ENCODE data around the gene LAMP2.
"Not testable (repeated sequence)": the region's sequence is repeated elsewhere in the genome, so short reads cannot be mapped to it uniquely, and the experiment has no call there.

Gene LAMP2

GRCh38 chrX:120468825-120469525 is at the start of gene LAMP2:
Gene LAMP2 (minus strand): TSS chrX:120469296. CDS start chrX:120469169, 127 bp downstream.
- DNase-seq (ENCODE audit: low spot score): peak; percentile 89

- DNase-seq (ENCODE audit: low spot score): no peak
Measured at GRCh38 chrX:120517936-120518335, 48.8 kb upstream of the LAMP2 start.

- peak; percentile 25 for DNase-seq (ENCODE audit: low spot score)
Measured at GRCh38 chrX:120514236-120514635, 45.1 kb upstream of the LAMP2 start.

GRCh38 chrX:120512627-120513026 is 43.5 kb upstream of the LAMP2 start:
- DNase-seq (ENCODE audit: low spot score): no peak

GRCh38 chrX:120512222-120512621 is 43.1 kb upstream of the LAMP2 start:
- DNase-seq (ENCODE audit: low spot score): no peak

GRCh38 chrX:120504569-120504968 is 35.5 kb upstream of the LAMP2 start:
- DNase-seq (ENCODE audit: low spot score): no peak

GRCh38 chrX:120499301-120500072 is 30.4 kb upstream of the LAMP2 start:
- no peak for DNase-seq (ENCODE audit: low spot score)

- DNase-seq (ENCODE audit: low spot score): not testable (repeated sequence)
Measured at GRCh38 chrX:120490119-120490518, 21.0 kb upstream of the LAMP2 start.

- DNase-seq (ENCODE audit: low spot score): no peak
Measured at GRCh38 chrX:120486786-120487185, 17.7 kb upstream of the LAMP2 start.

GRCh38 chrX:120485638-120486520 is 16.8 kb upstream of the LAMP2 start:
- DNase-seq (ENCODE audit: low spot score): peak; percentile 84

GRCh38 chrX:120485315-120485637 is 16.2 kb upstream of the LAMP2 start:
- no peak for DNase-seq (ENCODE audit: low spot score)

GRCh38 chrX:120477453-120477852 is 8.4 kb upstream of the LAMP2 start:
- DNase-seq (ENCODE audit: low spot score): no peak

GRCh38 chrX:120476714-120477113 is 7.6 kb upstream of the LAMP2 start:
- DNase-seq (ENCODE audit: low spot score): no peak

GRCh38 chrX:120475447-120475846 is 6.4 kb upstream of the LAMP2 start:
- peak; percentile 36 for DNase-seq (ENCODE audit: low spot score)

GRCh38 chrX:120474085-120474484 is 5.0 kb upstream of the LAMP2 start:
- DNase-seq (ENCODE audit: low spot score): no peak

GRCh38 chrX:120469657-120470056 is 561 bp upstream of the LAMP2 start:
- not testable (repeated sequence) for DNase-seq (ENCODE audit: low spot score)

GRCh38 chrX:120468479-120468824 is 644 bp downstream of the LAMP2 start:
- no peak for DNase-seq (ENCODE audit: low spot score)

GRCh38 chrX:120468071-120468470 is 1.0 kb downstream of the LAMP2 start:
- DNase-seq (ENCODE audit: low spot score): peak; percentile 5

GRCh38 chrX:120464411-120464810 is 4.7 kb downstream of the LAMP2 start:
- DNase-seq (ENCODE audit: low spot score): peak; percentile 40

GRCh38 chrX:120463241-120463640 is 5.9 kb downstream of the LAMP2 start:
- DNase-seq (ENCODE audit: low spot score): peak; percentile 10

GRCh38 chrX:120462370-120462769 is 6.7 kb downstream of the LAMP2 start:
- no peak for DNase-seq (ENCODE audit: low spot score)

GRCh38 chrX:120459309-120459708 is 9.8 kb downstream of the LAMP2 start:
- DNase-seq (ENCODE audit: low spot score): no peak

GRCh38 chrX:120457766-120458180 is 11.3 kb downstream of the LAMP2 start:
- no peak for DNase-seq (ENCODE audit: low spot score)
